Astrocyte (in vitro differentiated cells and primary cell): ENCODE results near the gene SDE2. TPM values are rescaled to one million over a fixed set of nuclear protein-coding genes. Genes with fewer than 3 reads are reported as not detected.

ENCODE experiments used
- DNase-seq: peaks from one replicate; pipeline ENCODE4 v3.0.0-alpha.2; 2010; ENCODE audit warnings: low read depth
- FAIRE-seq: peaks from 2 replicates; lab custom pipeline; 2011; peaks lifted over from hg19 to GRCh38; lab: Jason Lieb, UNC
- H2AFZ ChIP-seq: 2 replicates; pipeline ENCODE4 v1.6.0; 2012; ENCODE audit warnings: low read depth, low read length, inconsistent platforms
- H3K27ac ChIP-seq: 2 replicates; pipeline ENCODE4 v1.5.1; 2011; ENCODE audit warnings: low read depth, low read length, inconsistent platforms
- H3K27me3 ChIP-seq: 2 replicates; pipeline ENCODE4 v1.6.0; 2011; ENCODE audit warnings: low read length, inconsistent platforms; ENCODE audit not compliant: insufficient read depth
- H3K36me3 ChIP-seq: 2 replicates; pipeline ENCODE4 v1.5.1; 2011; ENCODE audit warnings: low read length, inconsistent platforms; ENCODE audit not compliant: insufficient read depth
- H3K4me1 ChIP-seq: 2 replicates; pipeline ENCODE4 v1.5.1; 2011; ENCODE audit warnings: low read length, inconsistent platforms; ENCODE audit not compliant: insufficient read depth
- H3K4me2 ChIP-seq: 2 replicates; pipeline ENCODE4 v1.6.0; 2012; ENCODE audit warnings: low read length, inconsistent platforms
- H3K4me3 ChIP-seq: 2 replicates; pipeline ENCODE4 v1.5.1; 2011; ENCODE audit warnings: low read depth, mild to moderate bottlenecking, low read length, inconsistent platforms; ENCODE audit not compliant: insufficient read depth
- H3K79me2 ChIP-seq: 2 replicates; pipeline ENCODE4 v1.6.0; 2012; ENCODE audit warnings: mild to moderate bottlenecking, low read length, inconsistent platforms; ENCODE audit not compliant: insufficient read depth
- H3K9ac ChIP-seq: 2 replicates; pipeline ENCODE4 v1.6.0; 2012; ENCODE audit warnings: mild to moderate bottlenecking, low read length, inconsistent platforms
- H3K9me3 ChIP-seq: 2 replicates; pipeline ENCODE4 v1.5.1; 2012; ENCODE audit warnings: low read depth, mild to moderate bottlenecking, low read length, inconsistent platforms; ENCODE audit not compliant: insufficient read depth
- H4K20me1 ChIP-seq: 2 replicates; pipeline ENCODE4 v1.6.0; 2012; ENCODE audit warnings: low read length, inconsistent platforms; ENCODE audit not compliant: insufficient read depth
- H3K27ac Mint-ChIP-seq: one replicate; pipeline ENCODE4 v1.8.0; 2021; ENCODE audit warnings: mild to moderate bottlenecking, mixed read lengths; ENCODE audit not compliant: unreplicated experiment
- H3K27me3 Mint-ChIP-seq: one replicate; pipeline ENCODE4 v1.8.0; 2021; ENCODE audit warnings: low read depth, mixed read lengths; ENCODE audit not compliant: unreplicated experiment
- H3K36me3 Mint-ChIP-seq: one replicate; pipeline ENCODE4 v1.8.0; 2021; ENCODE audit warnings: low read depth, mixed read lengths; ENCODE audit not compliant: unreplicated experiment
- H3K4me1 Mint-ChIP-seq: one replicate; pipeline ENCODE4 v1.8.0; 2021; ENCODE audit warnings: low read depth, mixed read lengths; ENCODE audit not compliant: unreplicated experiment
- H3K4me3 Mint-ChIP-seq: one replicate; pipeline ENCODE4 v1.8.0; 2021; ENCODE audit warnings: mild to moderate bottlenecking, moderate library complexity, mixed read lengths; ENCODE audit not compliant: unreplicated experiment
- H3K9me3 Mint-ChIP-seq: one replicate; pipeline ENCODE4 v1.8.0; 2021; ENCODE audit warnings: mild to moderate bottlenecking, mixed read lengths; ENCODE audit not compliant: unreplicated experiment
- EZH2 ChIP-seq: IDR thresholded peaks from 2 replicates; pipeline ENCODE4 v1.6.1; 2012; ENCODE audit warnings: mild to moderate bottlenecking, low read length, inconsistent platforms; ENCODE audit not compliant: insufficient read depth
- total RNA-seq: library from RNA; stranded (reverse); gene quantifications from 2 replicates; pipeline ENCODE4 v1.2.1, GENCODE V29; 2021
- TF ChIP-seq, protein P1 (sequence below): IDR thresholded peaks from 2 replicates; pipeline ENCODE4 v1.5.1; 2011; ENCODE audit warnings: low read depth, mild to moderate bottlenecking, inconsistent platforms, low read length, moderate library complexity; ENCODE audit not compliant: insufficient read depth

SDE2 gene
- total RNA-seq, 1 donor from 2014 or later = 25.3 TPM

DNA sequence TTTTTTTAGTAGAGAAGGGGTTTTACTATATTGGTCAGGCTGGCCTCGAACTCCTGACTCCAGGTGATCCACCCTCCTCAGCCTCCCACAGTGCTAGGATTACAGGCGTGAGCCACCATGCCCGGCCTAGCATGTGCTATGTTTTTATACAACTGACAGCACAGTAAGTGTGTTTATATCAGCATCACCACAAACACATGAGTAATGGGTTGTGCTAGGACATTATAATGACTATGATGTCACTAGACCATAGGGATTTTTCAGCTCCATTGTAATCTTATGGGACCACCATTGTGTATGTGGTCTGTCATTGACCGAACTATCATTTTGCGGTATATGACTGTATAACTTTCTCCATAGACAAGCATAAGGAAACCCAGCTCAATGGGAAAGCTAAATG, 64.4 kb downstream of the SDE2 start:
- Histone ChIP-seq H3K4me2 (no peak overlapping the region), H3K9ac (no peak overlapping the region), H4K20me1 (no peaks in the 10 kb centered on the region), H3K9me3 (no peaks in the 10 kb centered on the region), H3K4me3 (no peak overlapping the region), H2AFZ (no peak overlapping the region), H3K79me2 (no peaks in the 10 kb centered on the region), H3K4me1 (no peaks in the 10 kb centered on the region), H3K36me3 (no peaks in the 10 kb centered on the region), H3K27me3 (no peaks in the 10 kb centered on the region), H3K27ac (no peak overlapping the region)
- no peak overlapping the region for H3K4me3 Mint-ChIP-seq
- DNase-seq (no peak), FAIRE-seq (no peak)
- TF ChIP-seq, protein P1, sequence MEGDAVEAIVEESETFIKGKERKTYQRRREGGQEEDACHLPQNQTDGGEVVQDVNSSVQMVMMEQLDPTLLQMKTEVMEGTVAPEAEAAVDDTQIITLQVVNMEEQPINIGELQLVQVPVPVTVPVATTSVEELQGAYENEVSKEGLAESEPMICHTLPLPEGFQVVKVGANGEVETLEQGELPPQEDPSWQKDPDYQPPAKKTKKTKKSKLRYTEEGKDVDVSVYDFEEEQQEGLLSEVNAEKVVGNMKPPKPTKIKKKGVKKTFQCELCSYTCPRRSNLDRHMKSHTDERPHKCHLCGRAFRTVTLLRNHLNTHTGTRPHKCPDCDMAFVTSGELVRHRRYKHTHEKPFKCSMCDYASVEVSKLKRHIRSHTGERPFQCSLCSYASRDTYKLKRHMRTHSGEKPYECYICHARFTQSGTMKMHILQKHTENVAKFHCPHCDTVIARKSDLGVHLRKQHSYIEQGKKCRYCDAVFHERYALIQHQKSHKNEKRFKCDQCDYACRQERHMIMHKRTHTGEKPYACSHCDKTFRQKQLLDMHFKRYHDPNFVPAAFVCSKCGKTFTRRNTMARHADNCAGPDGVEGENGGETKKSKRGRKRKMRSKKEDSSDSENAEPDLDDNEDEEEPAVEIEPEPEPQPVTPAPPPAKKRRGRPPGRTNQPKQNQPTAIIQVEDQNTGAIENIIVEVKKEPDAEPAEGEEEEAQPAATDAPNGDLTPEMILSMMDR = no peak
- no peak for TF ChIP-seq EZH2
- H3K27ac Mint-ChIP-seq = no peak overlapping the region
- no peaks in the 10 kb centered on the region for H3K4me1 Mint-ChIP-seq
- H3K36me3 Mint-ChIP-seq = no peaks in the 10 kb centered on the region
- H3K27me3 Mint-ChIP-seq = peaks cover 4% of the 10 kb centered on the region
- no peaks in the 10 kb centered on the region for H3K9me3 Mint-ChIP-seq

DNA sequence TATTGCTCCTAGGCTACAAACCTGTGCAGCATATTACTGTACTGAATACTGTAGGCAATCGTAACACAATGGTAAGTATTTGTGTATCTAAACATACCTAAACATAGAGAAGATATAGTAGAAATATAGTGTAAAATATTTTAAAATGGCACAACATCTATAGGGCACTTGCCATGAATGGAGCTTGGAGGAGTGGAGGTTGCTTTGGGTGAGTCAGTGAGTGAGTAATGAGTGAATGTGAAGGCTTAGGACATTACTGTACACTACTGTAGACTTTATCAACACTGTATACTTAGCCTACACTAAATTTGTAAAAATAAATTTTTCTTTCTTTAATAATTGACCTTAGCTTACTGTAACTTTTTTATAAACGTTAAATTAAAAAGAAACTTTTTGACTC, 66.1 kb downstream of the SDE2 start:
- Histone ChIP-seq H3K79me2 (no peaks in the 10 kb centered on the region), H3K27ac (no peak overlapping the region)
- no peaks in the 10 kb centered on the region for H3K4me1 Mint-ChIP-seq

More for the DNA sequence above, 66.1 kb downstream of the SDE2 start:
- DNase-seq = peak; percentile 57
- Histone ChIP-seq H3K4me1 (no peaks in the 10 kb centered on the region), H3K4me3 (no peak overlapping the region), H2AFZ (no peak overlapping the region), H3K27me3 (no peaks in the 10 kb centered on the region), H3K9ac (no peak overlapping the region), H3K9me3 (no peaks in the 10 kb centered on the region), H3K4me2 (no peak overlapping the region), H3K36me3 (no peaks in the 10 kb centered on the region), H4K20me1 (no peaks in the 10 kb centered on the region)
- Mint-ChIP-seq H3K9me3 (no peaks in the 10 kb centered on the region), H3K36me3 (no peaks in the 10 kb centered on the region), H3K4me3 (no peak overlapping the region), H3K27ac (no peak overlapping the region), H3K27me3 (peaks cover 2% of the 10 kb centered on the region)
- FAIRE-seq = no peak
- no peak for TF ChIP-seq EZH2
- TF ChIP-seq, protein P1 = no peak

Other genes with a start within 250 kb of the SDE2 start
- 269 and 275 TPM in 2 replicates for gene SRP9, start 221.5 kb downstream of the SDE2 start, total RNA-seq
- gene EPHX1, start 189.2 kb downstream of the SDE2 start, total RNA-seq = 82.8 and 96.9 TPM in 2 replicates
- 28.7 and 29.0 TPM in 2 replicates for gene TMEM63A, start 117.0 kb downstream of the SDE2 start, total RNA-seq
- gene LEFTY1, start 110.2 kb downstream of the SDE2 start, total RNA-seq = 4.2 and 11.8 TPM in 2 replicates
- gene PYCR2, start 75.1 kb downstream of the SDE2 start, total RNA-seq = 38.1 and 39.8 TPM in 2 replicates
- 7.0 and 12.9 TPM in 2 replicates for gene LEFTY2, start 58.1 kb downstream of the SDE2 start, total RNA-seq
- gene H3-3A, start 63.4 kb upstream of the SDE2 start, total RNA-seq = 340 and 375 TPM in 2 replicates
- 66.7 and 69.4 TPM in 2 replicates for gene ACBD3, start 187.4 kb upstream of the SDE2 start, total RNA-seq
- 0.16 TPM in 1 of 2 replicates, not detected in the other for gene MIXL1, start 224.3 kb upstream of the SDE2 start, total RNA-seq